ENCODE data around the gene OR6J1. TPM values are rescaled to one million over a fixed set of nuclear protein-coding genes. Genes with fewer than 3 reads are reported as not detected.

Gene OR6J1
- total and polyA plus RNA-seq, 4 donors: not detected

DNA sequence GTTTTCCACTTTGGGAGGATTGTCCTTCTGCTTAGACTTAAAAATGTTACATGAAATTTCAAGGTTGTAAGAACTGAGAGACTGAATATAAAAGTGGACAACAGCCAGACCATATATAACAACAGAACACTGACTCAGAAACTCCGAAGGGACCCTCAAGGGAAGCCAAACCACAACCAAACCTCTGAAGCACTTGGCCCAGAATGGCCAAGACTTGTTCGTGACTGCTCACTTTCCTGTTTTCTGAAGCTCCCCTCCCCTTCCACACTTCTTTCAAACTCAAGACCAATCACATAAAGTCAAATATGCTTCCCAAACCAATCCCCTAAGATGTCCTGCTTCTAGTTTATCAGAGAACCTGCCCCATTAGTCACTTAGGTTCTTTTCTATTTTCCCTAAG lies 13.7 kb downstream of the OR6J1 start:
- Histone ChIP-seq H3K9ac (ENCODE audit: low read depth in 1 of 2, low read length in 2 of 2) (no peak overlapping the region), H3K4me1 (ENCODE audit: control insufficient read depth in 4 of 4, insufficient read depth in 4 of 4, low read length in 3 of 4) (no peaks in the 10 kb centered on the region), H3K27ac (ENCODE audit: low read depth in 1 of 2, low read length in 2 of 2) (no peak overlapping the region), H3K27me3 (ENCODE audit: control insufficient read depth in 4 of 4, insufficient read depth in 4 of 4, low read length in 3 of 4) (no peaks in the 10 kb centered on the region), H3K9me3 (ENCODE audit: control insufficient read depth in 4 of 4, low read length in 3 of 4) (peaks cover 0 to 1% (median 0%) of the 10 kb centered on the region in 4 donors), H3K36me3 (ENCODE audit: control insufficient read depth in 4 of 4, insufficient read depth in 3 of 4, low read depth in 1 of 4, low read length in 3 of 4) (no peaks in the 10 kb centered on the region), H3K4me3 (ENCODE audit: low read depth in 1 of 3, low read length in 3 of 3) (no peak overlapping the region)
- no peak for DNase-seq (ENCODE audit: low spot score)
- 81% methylated on average over 2 of the region's 2 CpGs for WGBS
- TF ChIP-seq SP1 (IDR thresholded peaks at IDR 0.05) (no peak), HNF4G (IDR thresholded peaks at IDR 0.05) (no peak), FOXA2 (IDR thresholded peaks at IDR 0.05) (no peak), RXRA (IDR thresholded peaks at IDR 0.05) (no peak), NR2F2 (IDR thresholded peaks at IDR 0.05) (no peak), FOXA1 (IDR thresholded peaks at IDR 0.05) (no peak), GABPA (IDR thresholded peaks at IDR 0.05 in 1 of 2, conservative IDR thresholded peaks at IDR 0.05 in 1 of 2) (no peak), RAD21 (IDR thresholded peaks at IDR 0.05) (no peak), TAF1 (conservative IDR thresholded peaks at IDR 0.05) (no peak), YY1 (IDR thresholded peaks at IDR 0.05) (no peak), HNF4A (conservative IDR thresholded peaks at IDR 0.05) (no peak), JUND (IDR thresholded peaks at IDR 0.05) (no peak), EGR1 (IDR thresholded peaks at IDR 0.05; ENCODE audit: low read depth in 2 of 2) (no peak)
- TF ChIP-seq, protein P1, sequence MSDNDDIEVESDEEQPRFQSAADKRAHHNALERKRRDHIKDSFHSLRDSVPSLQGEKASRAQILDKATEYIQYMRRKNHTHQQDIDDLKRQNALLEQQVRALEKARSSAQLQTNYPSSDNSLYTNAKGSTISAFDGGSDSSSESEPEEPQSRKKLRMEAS (IDR thresholded peaks at IDR 0.05): no peak
- TF ChIP-seq, protein P2, sequence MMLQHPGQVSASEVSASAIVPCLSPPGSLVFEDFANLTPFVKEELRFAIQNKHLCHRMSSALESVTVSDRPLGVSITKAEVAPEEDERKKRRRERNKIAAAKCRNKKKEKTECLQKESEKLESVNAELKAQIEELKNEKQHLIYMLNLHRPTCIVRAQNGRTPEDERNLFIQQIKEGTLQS (IDR thresholded peaks at IDR 0.05): no peak
- TF ChIP-seq, protein P3, sequence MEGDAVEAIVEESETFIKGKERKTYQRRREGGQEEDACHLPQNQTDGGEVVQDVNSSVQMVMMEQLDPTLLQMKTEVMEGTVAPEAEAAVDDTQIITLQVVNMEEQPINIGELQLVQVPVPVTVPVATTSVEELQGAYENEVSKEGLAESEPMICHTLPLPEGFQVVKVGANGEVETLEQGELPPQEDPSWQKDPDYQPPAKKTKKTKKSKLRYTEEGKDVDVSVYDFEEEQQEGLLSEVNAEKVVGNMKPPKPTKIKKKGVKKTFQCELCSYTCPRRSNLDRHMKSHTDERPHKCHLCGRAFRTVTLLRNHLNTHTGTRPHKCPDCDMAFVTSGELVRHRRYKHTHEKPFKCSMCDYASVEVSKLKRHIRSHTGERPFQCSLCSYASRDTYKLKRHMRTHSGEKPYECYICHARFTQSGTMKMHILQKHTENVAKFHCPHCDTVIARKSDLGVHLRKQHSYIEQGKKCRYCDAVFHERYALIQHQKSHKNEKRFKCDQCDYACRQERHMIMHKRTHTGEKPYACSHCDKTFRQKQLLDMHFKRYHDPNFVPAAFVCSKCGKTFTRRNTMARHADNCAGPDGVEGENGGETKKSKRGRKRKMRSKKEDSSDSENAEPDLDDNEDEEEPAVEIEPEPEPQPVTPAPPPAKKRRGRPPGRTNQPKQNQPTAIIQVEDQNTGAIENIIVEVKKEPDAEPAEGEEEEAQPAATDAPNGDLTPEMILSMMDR (IDR thresholded peaks at IDR 0.05; ENCODE audit: low read depth, low read length, missing input control): no peak
- TF ChIP-seq, protein P4, sequence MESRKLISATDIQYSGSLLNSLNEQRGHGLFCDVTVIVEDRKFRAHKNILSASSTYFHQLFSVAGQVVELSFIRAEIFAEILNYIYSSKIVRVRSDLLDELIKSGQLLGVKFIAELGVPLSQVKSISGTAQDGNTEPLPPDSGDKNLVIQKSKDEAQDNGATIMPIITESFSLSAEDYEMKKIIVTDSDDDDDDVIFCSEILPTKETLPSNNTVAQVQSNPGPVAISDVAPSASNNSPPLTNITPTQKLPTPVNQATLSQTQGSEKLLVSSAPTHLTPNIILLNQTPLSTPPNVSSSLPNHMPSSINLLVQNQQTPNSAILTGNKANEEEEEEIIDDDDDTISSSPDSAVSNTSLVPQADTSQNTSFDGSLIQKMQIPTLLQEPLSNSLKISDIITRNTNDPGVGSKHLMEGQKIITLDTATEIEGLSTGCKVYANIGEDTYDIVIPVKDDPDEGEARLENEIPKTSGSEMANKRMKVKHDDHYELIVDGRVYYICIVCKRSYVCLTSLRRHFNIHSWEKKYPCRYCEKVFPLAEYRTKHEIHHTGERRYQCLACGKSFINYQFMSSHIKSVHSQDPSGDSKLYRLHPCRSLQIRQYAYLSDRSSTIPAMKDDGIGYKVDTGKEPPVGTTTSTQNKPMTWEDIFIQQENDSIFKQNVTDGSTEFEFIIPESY (IDR thresholded peaks at IDR 0.05): no peak

DNA sequence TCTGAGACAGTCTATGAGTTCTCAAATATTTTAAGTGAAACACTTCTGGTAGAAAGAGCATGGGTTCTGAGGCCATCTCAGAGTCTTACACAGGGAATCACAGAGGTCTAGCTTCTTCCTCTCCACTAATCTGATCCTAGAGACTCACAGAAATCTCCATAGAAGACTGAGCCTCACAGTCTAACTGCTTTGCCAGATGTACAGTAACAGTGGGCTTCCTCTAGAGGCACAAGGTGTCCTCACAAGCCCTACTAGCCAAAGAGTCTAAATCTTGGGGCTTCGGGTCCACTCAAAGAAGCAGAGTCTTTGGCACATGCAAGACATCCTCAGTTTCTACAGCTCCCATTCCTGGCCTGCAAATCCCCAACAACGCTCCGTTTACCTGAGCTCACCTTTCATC lies 14.1 kb downstream of the OR6J1 start:
- Histone ChIP-seq H3K27me3 (ENCODE audit: control insufficient read depth in 4 of 4, insufficient read depth in 4 of 4, low read length in 3 of 4) (no peaks in the 10 kb centered on the region), H3K36me3 (ENCODE audit: control insufficient read depth in 4 of 4, insufficient read depth in 3 of 4, low read depth in 1 of 4, low read length in 3 of 4) (no peaks in the 10 kb centered on the region), H3K4me1 (ENCODE audit: control insufficient read depth in 4 of 4, insufficient read depth in 4 of 4, low read length in 3 of 4) (no peaks in the 10 kb centered on the region), H3K4me3 (ENCODE audit: low read depth in 1 of 3, low read length in 3 of 3) (no peak overlapping the region), H3K9me3 (ENCODE audit: control insufficient read depth in 4 of 4, low read length in 3 of 4) (peaks cover 0 to 1% (median 0%) of the 10 kb centered on the region in 4 donors), H3K9ac (ENCODE audit: low read depth in 1 of 2, low read length in 2 of 2) (no peak overlapping the region), H3K27ac (ENCODE audit: low read depth in 1 of 2, low read length in 2 of 2) (no peak overlapping the region)
- no peak for DNase-seq (ENCODE audit: low spot score)
- 95% methylated on average over 3 of the region's 3 CpGs for WGBS
- no peak for TF ChIP-seq HNF4A (conservative IDR thresholded peaks at IDR 0.05)
- TF ChIP-seq RAD21 (IDR thresholded peaks at IDR 0.05): no peak
